HL-60 (cell line): Measurements from ENCODE around the gene CA4.

ENCODE experiments used
- CTCF ChIP-seq: IDR thresholded peaks from one replicate; pipeline ENCODE4 v1.5.1; 2011; ENCODE audit warnings: low read length, control low read depth, inconsistent platforms; ENCODE audit not compliant: insufficient read depth
- GABPA ChIP-seq: IDR thresholded peaks from 2 replicates; pipeline ENCODE4 v1.6.1; 2012; ENCODE audit warnings: low read depth

- TF ChIP-seq CTCF (no peak), GABPA (no peak)
Observed at GRCh38 chr17:60151355-60151754, 1.6 kb downstream of the CA4 start.
